GM12878 (cell line): Measurements from ENCODE around the gene SKA1. TPM values are rescaled to one million over a fixed set of nuclear protein-coding genes. Genes with fewer than 3 reads are reported as not detected.

Experiments used
- ATAC-seq: fragments of 200-7000 bp; cut with Tn5 transposase; 3 replicates; pipeline ENCODE4 v1.9.1; 2020; ENCODE audit warnings: mild to moderate bottlenecking, moderate library complexity
- BruUV-seq: library from RNA; stranded (reverse); fragments of 400-500 nt; replicated peaks from 2 replicates; lab custom pipeline; 2021; lab: Mats Ljungman, UMichigan
- CTCF ChIA-PET: fragments of 300-600 bp; sonication (Branson Sonifier 250); formaldehyde crosslinking; extraction: SDS; loops from one replicate; lab custom pipeline; 2021; ENCODE audit warnings: inconsistent platforms; lab: Yijun Ruan, JAX
- POLR2A ChIA-PET: fragments of 350-600 bp; formaldehyde crosslinking; extraction: SDS; loops from one replicate; lab custom pipeline; 2021; ENCODE audit warnings: inconsistent platforms; lab: Charles Lee
- RAD21 ChIA-PET: fragments of 300-600 bp; sonication (Branson Sonifier 250); formaldehyde crosslinking; loops from one replicate; lab custom pipeline; 2023; ENCODE audit warnings: antibody characterized with exemption; ENCODE audit not compliant: unreplicated experiment; lab: Charles Lee
- SMC1A ChIA-PET: fragments of 300-600 bp; sonication (Branson Sonifier 250); formaldehyde crosslinking; loops from one replicate; lab custom pipeline; 2023; ENCODE audit not compliant: unreplicated experiment, uncharacterized antibody; lab: Charles Lee
- DNase-seq: peaks from one replicate; pipeline ENCODE4 v3.0.0-alpha.2; 2011; ENCODE audit warnings: low read depth, low spot score
- FAIRE-seq: peaks from 3 replicates; lab custom pipeline; 2011; peaks lifted over from hg19 to GRCh38; lab: Jason Lieb, UNC
- H2AFZ ChIP-seq: 2 replicates; pipeline ENCODE4 v1.6.0; 2011; ENCODE audit warnings: low read depth, low read length, control low read depth; ENCODE audit not compliant: control insufficient read depth
- H3K27ac ChIP-seq: 2 replicates; pipeline ENCODE4 v1.5.1; 2011; ENCODE audit warnings: control low read depth; ENCODE audit not compliant: control insufficient read depth, insufficient read depth
- H3K27me3 ChIP-seq, 2 experiments: replicated peaks in 1 of 2; 2 replicates each; pipeline versions ENCODE4 v1.6.0 to v1.6.1; 2011; ENCODE audit warnings: low read length in 1 of 2; ENCODE audit not compliant: control insufficient read depth in 2 of 2, insufficient read depth in 2 of 2
- H3K36me3 ChIP-seq, 2 experiments: 2 replicates each; pipeline ENCODE4 v1.5.1; 2011; ENCODE audit warnings: low read length in 1 of 2; ENCODE audit not compliant: control insufficient read depth in 2 of 2, insufficient read depth in 2 of 2
- H3K4me1 ChIP-seq: 2 replicates; pipeline ENCODE4 v1.6.1; 2011; ENCODE audit warnings: mild to moderate bottlenecking, low read length, moderate library complexity, mixed read lengths; ENCODE audit not compliant: control insufficient read depth, insufficient read depth
- H3K4me2 ChIP-seq: 2 replicates; pipeline ENCODE4 v1.6.0; 2011; ENCODE audit warnings: control low read depth; ENCODE audit not compliant: control insufficient read depth, insufficient read depth
- H3K4me3 ChIP-seq: fragments of 200-600 bp; sonication (generic); 2 replicates; pipeline ENCODE4 v1.5.1; 2016
- H3K79me2 ChIP-seq: 2 replicates; pipeline ENCODE4 v1.6.0; 2011; ENCODE audit warnings: low read length; ENCODE audit not compliant: control insufficient read depth, insufficient read depth
- H3K9ac ChIP-seq: 2 replicates; pipeline ENCODE4 v1.8.0; 2011; ENCODE audit warnings: low read length, control low read depth, mixed read lengths; ENCODE audit not compliant: control insufficient read depth, insufficient read depth
- H3K9me3 ChIP-seq: replicated peaks from 3 replicates; pipeline ENCODE4 v1.5.1; 2011; ENCODE audit warnings: mild to moderate bottlenecking, low read length; ENCODE audit not compliant: control insufficient read depth, insufficient read depth
- H4K20me1 ChIP-seq: 2 replicates; pipeline ENCODE4 v1.6.0; 2011; ENCODE audit not compliant: control insufficient read depth, insufficient read depth
- ESRRA ChIP-seq: IDR thresholded peaks from 2 replicates; pipeline ENCODE4 v1.6.1; 2012; ENCODE audit warnings: mild to moderate bottlenecking, low read length, improper control_type of control experiment
- ETV6 ChIP-seq, 2 experiments: fragments of 450-650 bp in 1 of 2; IDR thresholded peaks in 1 of 2; conservative IDR thresholded peaks in 1 of 2; 2 replicates each; pipeline ENCODE4 v1.6.1; 2014; ENCODE audit warnings: antibody characterized with exemption in 1 of 2, borderline replicate concordance in 1 of 2, low read depth in 1 of 2, mild to moderate bottlenecking in 1 of 2, moderate library complexity in 1 of 2
- FOXM1 ChIP-seq: IDR thresholded peaks from 2 replicates; pipeline ENCODE4 v1.6.1; 2012; ENCODE audit warnings: low read depth, mild to moderate bottlenecking, inconsistent platforms, low read length, moderate library complexity
- NR2C1 ChIP-seq: fragments of 450-650 bp; IDR thresholded peaks from 2 replicates; pipeline ENCODE4 v1.6.1; 2017; ENCODE audit warnings: antibody characterized with exemption, mild to moderate bottlenecking, moderate library complexity
- WGBS: methylation state at CpG from one replicate; pipeline ENCODE4 v1.1.6; 2016; ENCODE audit warnings: low lambda C conversion rate; ENCODE audit not compliant: insufficient replicate concordance, insufficient coverage; ENCODE audit errors: missing lambda C conversion rate; 5-methylcytosine and 5-hydroxymethylcytosine counted together
- in situ Hi-C: fragments of 300-500 bp; cut with MboI; formaldehyde crosslinking; loops from 9 replicates; pipeline ENCODE4 v1.14.3; 2018; ENCODE audit warnings: mixed read lengths
- intact Hi-C: fragments of 100-400 bp; cut with micrococcal nuclease; formaldehyde crosslinking; loops from one replicate; pipeline ENCODE4 v1.14.2; 2022; ENCODE audit not compliant: unreplicated experiment
- polyA plus RNA-seq, 11 experiments: library from polyadenylated mRNA; depleted of rRNA in 4 of 11; unstranded in 6 of 11; stranded (reverse) in 5 of 11; fragments of >200 nt; fragmentation: Nextera tagmentation in 4 of 11; fragmentation: Illumina TruSeq in 1 of 11; extraction: Ambion mirVana in 4 of 11; extraction: Trizol in 1 of 11; gene quantifications; 1 replicate in 1 of 11; 2 replicates in 10 of 11; pipeline versions ENCODE4 v1.2.1 to v1.2.3, GENCODE V29; 2011 to 2016; ENCODE audit warnings: inconsistent platforms in 2 of 11, missing spikeins in 2 of 11, low read depth in 1 of 11
- total RNA-seq, 4 experiments: library from RNA; depleted of rRNA in 3 of 4; stranded (reverse); fragments of >200 nt in 3 of 4; fragmentation: Illumina TruSeq in 1 of 4; extraction: Trizol in 1 of 4; gene quantifications; 2 replicates each; pipeline versions ENCODE4 v1.2.1 to v1.2.3, GENCODE V29; 2013 to 2021
- TF ChIP-seq, protein P1 (sequence below): fragments of 450-650 bp; IDR thresholded peaks from 2 replicates; pipeline ENCODE4 v1.6.1; 2017; ENCODE audit warnings: mild to moderate bottlenecking, moderate library complexity

Gene SKA1
- total and polyA plus RNA-seq, 10 of the 15 experiments (the other 5 are each of a cell fraction or from before 2014, with no cell fraction given) = 16.4 to 36.7 (median 31.1) TPM

DNA sequence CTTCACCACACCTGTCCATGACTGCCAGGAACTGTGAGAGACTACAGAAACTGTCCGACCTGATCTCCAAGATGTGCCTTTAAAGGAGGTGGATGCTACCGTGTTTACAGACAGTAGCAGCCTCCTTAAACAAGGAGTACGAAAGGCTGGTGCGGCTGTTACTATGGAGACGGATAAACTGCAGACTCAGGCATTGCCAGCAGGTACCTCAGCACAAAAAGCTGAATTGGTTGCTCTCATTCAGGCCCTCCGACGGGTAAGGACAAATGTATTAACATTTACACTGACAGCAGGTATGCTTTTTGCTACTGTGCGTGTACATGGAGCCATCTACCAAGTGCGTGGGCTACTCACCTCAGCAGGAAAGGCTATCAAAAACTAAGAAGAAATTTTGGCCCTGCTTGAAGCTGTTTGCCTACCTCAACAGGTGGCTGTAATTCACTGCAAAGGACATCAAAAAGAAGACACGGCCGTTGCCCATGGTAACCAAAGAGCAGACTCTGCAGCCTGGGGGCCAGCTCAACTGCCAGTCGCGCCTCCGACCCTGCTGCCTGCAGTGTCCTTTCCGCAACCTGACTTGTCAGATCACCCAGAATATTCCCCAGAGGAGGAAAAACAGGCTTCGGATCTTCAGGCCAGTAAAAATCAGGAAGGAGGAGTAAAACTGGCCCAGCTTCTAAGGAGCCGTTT, 30.9 kb downstream of the SKA1 start (continued):
- TF ChIP-seq, protein P1, sequence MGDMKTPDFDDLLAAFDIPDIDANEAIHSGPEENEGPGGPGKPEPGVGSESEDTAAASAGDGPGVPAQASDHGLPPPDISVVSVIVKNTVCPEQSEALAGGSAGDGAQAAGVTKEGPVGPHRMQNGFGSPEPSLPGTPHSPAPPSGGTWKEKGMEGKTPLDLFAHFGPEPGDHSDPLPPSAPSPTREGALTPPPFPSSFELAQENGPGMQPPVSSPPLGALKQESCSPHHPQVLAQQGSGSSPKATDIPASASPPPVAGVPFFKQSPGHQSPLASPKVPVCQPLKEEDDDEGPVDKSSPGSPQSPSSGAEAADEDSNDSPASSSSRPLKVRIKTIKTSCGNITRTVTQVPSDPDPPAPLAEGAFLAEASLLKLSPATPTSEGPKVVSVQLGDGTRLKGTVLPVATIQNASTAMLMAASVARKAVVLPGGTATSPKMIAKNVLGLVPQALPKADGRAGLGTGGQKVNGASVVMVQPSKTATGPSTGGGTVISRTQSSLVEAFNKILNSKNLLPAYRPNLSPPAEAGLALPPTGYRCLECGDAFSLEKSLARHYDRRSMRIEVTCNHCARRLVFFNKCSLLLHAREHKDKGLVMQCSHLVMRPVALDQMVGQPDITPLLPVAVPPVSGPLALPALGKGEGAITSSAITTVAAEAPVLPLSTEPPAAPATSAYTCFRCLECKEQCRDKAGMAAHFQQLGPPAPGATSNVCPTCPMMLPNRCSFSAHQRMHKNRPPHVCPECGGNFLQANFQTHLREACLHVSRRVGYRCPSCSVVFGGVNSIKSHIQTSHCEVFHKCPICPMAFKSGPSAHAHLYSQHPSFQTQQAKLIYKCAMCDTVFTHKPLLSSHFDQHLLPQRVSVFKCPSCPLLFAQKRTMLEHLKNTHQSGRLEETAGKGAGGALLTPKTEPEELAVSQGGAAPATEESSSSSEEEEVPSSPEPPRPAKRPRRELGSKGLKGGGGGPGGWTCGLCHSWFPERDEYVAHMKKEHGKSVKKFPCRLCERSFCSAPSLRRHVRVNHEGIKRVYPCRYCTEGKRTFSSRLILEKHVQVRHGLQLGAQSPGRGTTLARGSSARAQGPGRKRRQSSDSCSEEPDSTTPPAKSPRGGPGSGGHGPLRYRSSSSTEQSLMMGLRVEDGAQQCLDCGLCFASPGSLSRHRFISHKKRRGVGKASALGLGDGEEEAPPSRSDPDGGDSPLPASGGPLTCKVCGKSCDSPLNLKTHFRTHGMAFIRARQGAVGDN = no peak

DNA sequence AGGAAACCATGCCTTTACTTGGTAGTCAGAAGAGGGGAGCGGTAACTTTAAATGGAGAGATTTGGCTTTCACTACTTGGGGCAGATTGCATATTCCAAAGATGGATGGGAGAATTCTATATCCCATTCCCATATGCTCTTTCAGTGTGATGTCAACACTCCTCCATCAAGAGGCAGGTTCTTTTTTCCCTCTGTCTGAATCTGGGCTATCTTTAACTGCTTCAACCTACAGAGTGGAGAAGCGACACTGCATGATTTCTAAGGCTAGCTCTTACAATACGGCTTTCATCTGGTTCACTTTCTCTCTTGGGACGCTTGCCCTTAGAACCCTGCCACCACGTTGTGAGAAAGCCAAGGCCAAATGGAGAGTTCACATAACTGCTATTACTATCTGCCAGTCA, 34.4 kb downstream of the SKA1 start:
- ChIA-PET POLR2A (no interaction called here), SMC1A (interaction anchor here (0.5 kb wide), 1 partner anchor 448 kb away, joined by 3 read pairs; no protein-coding TSS in a partner anchor), RAD21 (no interaction called here), CTCF (interaction anchor here (1.3 to 5.5 kb wide), 2 partner anchors 20 to 546 kb away, joined by 3 to 24 read pairs; no protein-coding TSS in a partner anchor)
- no peak for ATAC-seq
- Histone ChIP-seq H3K27me3 (no peaks in the 10 kb centered on the region), H3K4me2 (no peak overlapping the region), H3K9ac (no peak overlapping the region), H3K4me1 (no peaks in the 10 kb centered on the region), H3K9me3 (no peaks in the 10 kb centered on the region), H3K27ac (no peak overlapping the region), H3K36me3 (no peaks in the 10 kb centered on the region), H3K4me3 (no peak overlapping the region), H4K20me1 (no peaks in the 10 kb centered on the region), H2AFZ (no peak overlapping the region), H3K79me2 (no peaks in the 10 kb centered on the region)
- WGBS = 34% methylated on average over 5 of the region's 5 CpGs
- FAIRE-seq = no peak
- in situ Hi-C loops = no loop called here
- DNase-seq = no peak
- intact Hi-C loops = no loop called here
- TF ChIP-seq FOXM1 = no peak
- TF ChIP-seq ETV6 (conservative IDR thresholded peaks at IDR 0.05 in 1 of 2, IDR thresholded peaks at IDR 0.05 in 1 of 2; ENCODE audit: borderline replicate concordance in 1 of 2, low read depth in 1 of 2) = no peak
- TF ChIP-seq, protein P1 = no peak
- no peak for TF ChIP-seq ESRRA
- no peak for TF ChIP-seq NR2C1
- BruUV-seq = no TSS peak
